WTC11 (cell line): Measurements from ENCODE around the gene TMEM187.

Source experiments
- RELA ChIP-seq: sonication (generic); formaldehyde crosslinking; IDR thresholded peaks from 2 replicates; pipeline ENCODE4 v1.8.1; 2022; ENCODE audit warnings: missing genetic modification reagents, mild to moderate bottlenecking, borderline replicate concordance
- TF ChIP-seq, protein P1 (sequence below): fragments of 200-600 bp; IDR thresholded peaks from 2 replicates; pipeline ENCODE4 v1.8.0; 2022; ENCODE audit warnings: antibody characterized with exemption

DNA sequence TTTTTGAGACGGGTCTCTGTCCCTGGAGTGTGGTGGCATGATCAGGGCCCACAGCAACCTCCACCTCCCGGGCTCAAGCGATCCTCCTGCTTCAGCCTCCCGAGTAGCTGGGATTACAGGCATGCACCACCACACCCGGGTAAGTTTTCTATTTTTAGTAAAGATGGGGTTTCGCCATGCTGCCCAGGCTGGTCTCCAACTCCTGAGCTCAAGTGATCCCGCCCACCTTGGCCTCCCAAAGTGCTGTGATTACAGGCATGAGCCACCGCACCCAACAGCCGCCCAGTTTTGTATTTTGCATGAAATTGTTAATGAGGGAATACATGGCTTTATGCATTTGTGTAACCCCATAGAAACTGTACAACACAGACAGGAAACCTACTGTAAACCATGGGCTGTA, 43.7 kb upstream of the TMEM187 start:
- TF ChIP-seq RELA (CRISPR knock-in tag), result no peak
- TF ChIP-seq, protein P1, sequence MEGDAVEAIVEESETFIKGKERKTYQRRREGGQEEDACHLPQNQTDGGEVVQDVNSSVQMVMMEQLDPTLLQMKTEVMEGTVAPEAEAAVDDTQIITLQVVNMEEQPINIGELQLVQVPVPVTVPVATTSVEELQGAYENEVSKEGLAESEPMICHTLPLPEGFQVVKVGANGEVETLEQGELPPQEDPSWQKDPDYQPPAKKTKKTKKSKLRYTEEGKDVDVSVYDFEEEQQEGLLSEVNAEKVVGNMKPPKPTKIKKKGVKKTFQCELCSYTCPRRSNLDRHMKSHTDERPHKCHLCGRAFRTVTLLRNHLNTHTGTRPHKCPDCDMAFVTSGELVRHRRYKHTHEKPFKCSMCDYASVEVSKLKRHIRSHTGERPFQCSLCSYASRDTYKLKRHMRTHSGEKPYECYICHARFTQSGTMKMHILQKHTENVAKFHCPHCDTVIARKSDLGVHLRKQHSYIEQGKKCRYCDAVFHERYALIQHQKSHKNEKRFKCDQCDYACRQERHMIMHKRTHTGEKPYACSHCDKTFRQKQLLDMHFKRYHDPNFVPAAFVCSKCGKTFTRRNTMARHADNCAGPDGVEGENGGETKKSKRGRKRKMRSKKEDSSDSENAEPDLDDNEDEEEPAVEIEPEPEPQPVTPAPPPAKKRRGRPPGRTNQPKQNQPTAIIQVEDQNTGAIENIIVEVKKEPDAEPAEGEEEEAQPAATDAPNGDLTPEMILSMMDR, result no peak
